Hindlimb muscle (tissue), 1 donor: Measurements from ENCODE around the gene HEATR3. TPM values are rescaled to one million over a fixed set of nuclear protein-coding genes. Genes with fewer than 3 reads are reported as not detected.
A peak's percentile ranks its signal among the peaks of the same experiment; 100 is the strongest.

Experiments
- DNase-seq: peaks from one replicate; pipeline ENCODE4 v3.0.0-alpha.2; 2013
- polyA plus RNA-seq: library from polyadenylated mRNA; unstranded; fragments of 120-200 nt; gene quantifications from one replicate; pipeline ENCODE4 v1.2.1, GENCODE V29; 2013; ENCODE audit not compliant: insufficient read length

The HEATR3 gene
- polyA plus RNA-seq: 21.1 TPM

DNA sequence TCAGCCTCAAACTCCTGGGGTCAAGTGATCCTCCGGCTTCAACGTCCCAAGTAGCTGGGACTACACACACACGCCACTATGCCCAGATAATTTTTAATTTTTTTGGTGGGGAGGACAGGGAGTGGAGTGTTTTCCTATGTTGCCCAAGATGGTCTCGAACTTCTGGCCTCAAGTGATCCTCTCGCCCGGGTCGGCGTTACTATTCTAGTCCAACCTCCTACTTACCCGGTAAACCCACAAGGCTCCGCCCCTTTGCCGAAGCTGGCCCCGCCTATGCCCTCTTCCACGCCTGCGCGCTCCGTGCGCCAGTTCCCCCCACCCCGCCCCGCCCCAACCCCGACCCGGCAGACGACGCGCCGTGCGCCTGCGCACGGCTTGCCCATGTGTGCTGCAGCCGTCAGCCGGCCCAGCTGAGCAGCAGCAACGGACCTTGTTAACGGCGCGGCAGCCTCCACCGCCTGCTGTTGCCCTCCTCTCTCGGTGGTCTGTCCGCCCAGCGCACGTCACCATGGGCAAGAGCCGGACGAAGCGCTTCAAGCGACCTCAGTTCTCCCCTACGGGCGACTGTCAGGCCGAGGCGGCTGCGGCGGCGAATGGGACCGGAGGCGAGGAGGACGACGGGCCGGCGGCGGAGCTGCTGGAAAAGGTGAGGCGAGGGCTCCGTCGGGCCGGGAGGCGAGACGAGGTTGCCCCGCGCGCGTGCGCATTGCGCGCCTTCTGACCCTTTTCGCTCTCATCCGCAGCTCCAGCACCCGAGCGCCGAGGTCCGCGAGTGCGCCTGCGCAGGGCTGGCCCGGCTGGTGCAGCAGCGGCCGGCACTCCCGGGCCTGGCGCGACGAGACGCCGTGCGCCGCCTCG is at the start of gene HEATR3:
Gene HEATR3, plus strand, starts transcription at position 347 of the 858 bp plus-strand sequence. Its CDS starts 162 bp downstream, at position 509.
- DNase-seq: peak; percentile 94

- no peak for DNase-seq
Measured at GRCh38 chr16:50017553-50017952, 48.2 kb upstream of the HEATR3 start.

DNA sequence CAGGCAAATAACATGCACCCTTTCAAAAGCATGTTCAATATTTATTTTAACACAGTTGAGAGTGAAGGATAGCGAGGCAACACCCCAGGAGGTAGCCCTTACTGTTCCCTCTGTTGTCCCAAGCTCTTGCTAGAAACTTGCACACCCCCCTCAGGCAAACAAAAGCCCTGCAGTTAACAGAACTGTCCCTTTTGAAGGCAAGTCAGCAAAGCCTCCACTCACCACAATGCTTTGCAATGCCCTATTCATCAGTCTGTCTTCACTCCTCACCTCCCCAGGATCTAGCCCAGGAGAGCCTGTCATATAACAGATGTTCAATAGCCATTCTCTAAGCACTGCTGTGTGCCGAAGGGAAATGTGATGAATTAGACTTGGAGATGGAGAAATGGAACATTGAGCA is 44.2 kb upstream of the HEATR3 start:
- no peak for DNase-seq

GRCh38 chr16:50023641-50024040 is 42.1 kb upstream of the HEATR3 start:
- no peak for DNase-seq

- no peak for DNase-seq
Measured at GRCh38 chr16:50024207-50024606, 41.6 kb upstream of the HEATR3 start.

DNA sequence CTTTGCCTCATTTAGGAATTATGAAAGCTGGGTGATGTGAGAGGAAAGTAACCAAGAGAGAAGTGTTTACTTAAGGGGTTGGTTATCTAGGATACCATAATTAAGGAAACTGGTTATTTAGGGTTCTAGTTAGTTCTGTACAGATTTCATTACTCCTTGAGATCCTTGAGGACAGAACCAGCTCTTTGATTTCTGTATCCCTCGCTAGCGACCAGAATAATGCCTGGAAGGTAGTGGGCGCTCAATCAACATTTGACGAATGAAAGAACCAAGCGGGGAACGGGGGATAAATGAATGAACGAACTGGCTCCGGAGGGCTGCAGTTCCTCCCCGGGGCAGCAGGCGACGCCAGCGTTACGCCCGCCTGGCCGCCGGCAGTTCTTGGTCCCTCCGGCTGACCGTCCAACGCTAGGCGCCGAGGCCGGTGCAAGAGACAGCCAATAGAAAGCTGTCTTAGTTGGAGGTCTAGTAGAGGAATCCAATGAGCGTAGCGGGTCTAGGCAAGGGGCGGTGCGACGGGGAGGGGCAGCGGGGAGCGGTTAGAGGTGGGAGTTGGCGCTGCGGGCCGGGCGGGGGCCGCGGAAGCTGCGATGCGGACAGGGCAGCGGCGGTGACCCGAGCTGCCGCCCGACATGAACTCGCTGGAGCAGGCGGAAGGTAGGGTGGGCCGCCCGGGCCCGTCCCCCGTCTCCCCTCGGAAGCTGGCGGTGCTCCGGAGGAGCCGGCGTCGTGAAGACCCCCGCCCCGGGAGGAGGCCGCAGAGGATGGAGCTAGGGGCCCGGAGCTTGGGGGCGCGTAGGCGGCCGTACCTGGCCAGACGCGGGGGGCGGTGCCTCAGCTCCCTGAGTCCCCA is 40.9 kb upstream of the HEATR3 start, which contains the start of gene CNEP1R1:
Gene CNEP1R1, plus strand, starts transcription at position 542 of the 853 bp plus-strand sequence. Its CDS starts 91 bp downstream, at position 633.
- peak; percentile 98 for DNase-seq

- DNase-seq: no peak
Measured at GRCh38 chr16:50025537-50025931, 40.2 kb upstream of the HEATR3 start.

DNA sequence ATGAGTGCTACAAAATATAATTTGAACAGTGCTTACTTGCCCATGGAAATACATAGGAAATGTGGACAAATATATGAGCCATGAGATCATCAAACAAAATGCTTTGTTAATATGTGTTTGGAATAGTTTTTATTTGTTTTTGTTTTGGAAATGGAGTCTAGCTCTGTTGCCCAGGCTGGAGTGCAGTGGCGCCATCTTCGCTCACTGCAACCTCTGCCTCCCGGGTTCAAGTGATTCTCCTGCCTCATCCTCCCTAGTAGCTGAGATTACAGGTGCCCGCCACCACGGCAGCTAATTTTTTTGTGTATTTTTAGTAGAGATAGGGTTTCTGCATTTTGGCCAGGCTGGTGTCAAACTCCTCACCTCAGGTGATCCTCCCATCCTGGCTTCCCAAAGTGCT is 37.9 kb upstream of the HEATR3 start:
- no peak for DNase-seq

DNA sequence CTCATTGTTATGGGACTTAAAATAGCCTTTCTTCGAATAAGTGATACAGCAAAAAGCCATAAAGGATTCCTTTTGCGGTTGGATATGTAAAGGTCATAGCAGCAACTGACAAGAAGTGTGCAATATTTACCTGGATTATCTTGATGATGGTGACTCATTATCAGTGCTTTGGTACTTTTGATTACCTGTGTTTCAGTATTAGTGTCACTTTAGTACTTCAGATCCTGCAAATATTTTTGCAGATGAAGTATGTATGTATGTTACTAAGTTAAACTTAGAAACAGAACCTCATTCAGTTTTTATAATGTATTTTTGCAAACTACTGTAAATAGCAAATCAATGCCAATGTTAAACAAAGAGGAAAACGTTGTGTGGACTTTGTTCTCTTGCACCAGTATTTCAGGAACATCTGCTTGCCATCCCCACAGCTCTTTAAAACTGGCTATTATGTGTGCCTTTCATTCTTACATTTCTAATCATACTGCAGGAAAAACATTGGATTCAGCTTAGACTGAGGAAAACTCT is 30.2 kb upstream of the HEATR3 start:
- DNase-seq: no peak

DNA sequence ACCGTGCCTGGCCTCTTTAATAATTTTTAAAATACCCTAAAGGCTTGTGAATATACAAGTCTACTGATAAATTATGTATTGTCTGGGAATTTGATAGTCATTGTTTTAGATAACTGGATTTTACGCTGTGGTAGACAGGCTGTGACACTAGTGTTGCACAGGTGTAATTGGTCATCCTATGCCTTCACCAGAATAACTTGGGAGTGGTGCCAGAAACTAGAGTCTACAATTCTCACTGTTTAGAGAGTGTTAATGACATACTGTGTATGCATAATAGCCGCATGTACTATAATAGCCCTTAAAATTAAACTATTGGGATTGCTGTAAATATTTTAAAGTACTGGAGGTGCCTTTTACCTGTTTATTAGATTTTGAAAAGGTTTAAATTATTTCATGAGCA is 29.3 kb upstream of the HEATR3 start:
- DNase-seq: no peak

DNA sequence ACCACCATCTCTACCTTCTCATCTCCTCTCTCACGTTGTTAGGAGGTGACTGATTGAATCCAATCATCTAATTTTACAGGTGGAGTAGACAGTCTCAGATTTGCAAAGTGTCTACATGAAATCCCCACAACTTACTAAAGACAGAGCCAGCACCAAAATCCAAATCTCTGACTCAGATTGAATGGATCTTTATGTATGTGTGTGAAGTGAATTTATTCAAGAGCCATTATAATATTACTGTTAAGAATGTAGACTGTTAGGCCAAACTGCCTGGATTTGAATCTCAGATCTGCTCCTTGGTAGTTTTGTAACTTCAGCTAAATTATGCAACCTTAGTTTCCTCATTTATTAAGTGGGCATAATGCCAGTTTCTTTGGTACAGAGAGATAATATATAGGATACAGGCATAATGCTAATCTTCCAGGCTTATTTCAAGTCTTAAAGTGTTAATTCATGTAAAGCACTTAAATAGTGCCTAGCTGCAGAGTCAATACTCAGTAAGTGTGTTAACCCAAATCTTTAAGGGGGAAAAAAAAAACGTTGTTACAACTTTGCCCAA is 28.0 kb upstream of the HEATR3 start:
- DNase-seq: no peak

- no peak for DNase-seq
Measured at GRCh38 chr16:50038286-50038685, 27.5 kb upstream of the HEATR3 start.

- peak; percentile 21 for DNase-seq
Measured at GRCh38 chr16:50038756-50039529, 26.8 kb upstream of the HEATR3 start.

DNA sequence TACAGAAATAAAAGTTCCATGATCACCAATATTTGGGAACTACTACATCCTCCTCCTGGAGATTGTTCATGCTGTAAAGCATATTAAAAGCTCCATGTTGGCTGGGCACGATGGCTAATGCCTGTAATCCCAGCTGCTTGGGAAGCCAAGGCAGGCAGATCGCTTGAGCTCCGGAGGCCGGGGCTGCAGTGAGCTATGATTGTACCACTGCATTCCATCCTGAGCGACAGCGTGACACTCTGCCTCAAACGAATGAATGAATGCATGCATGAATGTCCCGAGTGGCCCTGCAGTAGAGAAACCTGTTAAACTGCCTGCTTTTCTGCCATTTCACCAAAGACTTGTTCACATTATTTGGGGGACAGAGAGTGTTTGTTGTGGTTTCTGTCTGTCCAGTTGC is 25.8 kb upstream of the HEATR3 start:
- DNase-seq: no peak

- no peak for DNase-seq
Measured at GRCh38 chr16:50040710-50041109, 25.1 kb upstream of the HEATR3 start.

DNA sequence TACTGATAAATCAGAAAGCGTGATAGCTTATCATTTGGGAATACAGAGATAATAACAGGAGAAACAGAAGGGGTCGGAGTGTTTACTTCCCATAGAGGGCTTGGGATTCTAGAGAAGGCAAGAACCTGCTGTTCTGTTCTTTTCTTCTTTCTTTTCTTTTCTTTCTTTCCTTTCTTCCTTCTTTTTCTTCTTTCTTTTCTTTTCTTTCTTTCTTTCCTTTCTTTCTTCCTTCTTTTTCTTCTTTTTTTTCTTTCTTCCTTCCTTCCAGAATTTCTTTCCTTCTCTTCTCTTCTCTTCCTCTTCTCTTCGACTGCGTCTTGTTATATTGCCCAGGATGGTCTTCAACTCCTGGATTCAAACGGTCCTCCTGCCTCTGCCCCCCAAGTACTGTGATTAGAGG is 22.4 kb upstream of the HEATR3 start:
- DNase-seq: no peak

- DNase-seq: no peak
Measured at GRCh38 chr16:50045412-50045811, 20.4 kb upstream of the HEATR3 start.

DNA sequence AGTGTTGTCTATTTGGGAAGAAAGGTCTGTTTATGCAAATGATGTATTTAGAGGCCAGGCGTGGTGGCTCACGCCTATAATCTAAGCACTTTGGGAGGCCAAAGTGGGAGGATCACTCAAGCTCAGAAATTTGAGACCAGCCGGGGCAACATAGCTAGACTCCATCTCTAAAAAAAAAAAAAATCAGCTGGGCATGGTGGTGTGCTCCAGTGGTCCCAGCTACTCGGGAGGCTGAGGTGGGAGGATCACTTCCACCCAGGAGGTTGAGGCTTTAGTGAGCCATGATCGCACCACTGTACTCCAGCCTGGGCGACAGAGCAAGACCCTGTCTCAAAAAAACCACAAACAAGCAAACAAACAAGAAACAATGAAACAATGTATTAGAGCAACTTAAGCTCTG is 18.9 kb upstream of the HEATR3 start:
- no peak for DNase-seq

GRCh38 chr16:50047864-50048263 is 17.9 kb upstream of the HEATR3 start:
- DNase-seq: no peak

GRCh38 chr16:50050802-50051201 is 15.0 kb upstream of the HEATR3 start:
- DNase-seq: no peak

GRCh38 chr16:50056226-50056625 is 9.5 kb upstream of the HEATR3 start:
- no peak for DNase-seq
